ENCODE data around the gene STK32C.
"Not testable (repeated sequence)": the region's sequence is repeated elsewhere in the genome, so short reads cannot be mapped to it uniquely, and the experiment has no call there.

STK32C gene

GRCh38 chr10:132299371-132300336 is 8.1 kb downstream of the STK32C start:
- DNase-seq = no peak

- DNase-seq = no peak
Measured at GRCh38 chr10:132298038-132298881, 9.5 kb downstream of the STK32C start.

GRCh38 chr10:132297526-132297925 is 10.2 kb downstream of the STK32C start:
- peak; percentile 6 for DNase-seq

- no peak for DNase-seq
Measured at GRCh38 chr10:132296666-132297443, 10.9 kb downstream of the STK32C start.

- not testable (repeated sequence) for DNase-seq
Measured at GRCh38 chr10:132295481-132295880, 12.3 kb downstream of the STK32C start.

- peak; percentile 1 for DNase-seq
Measured at GRCh38 chr10:132294561-132295318, 13.0 kb downstream of the STK32C start.

- DNase-seq = no peak
Measured at GRCh38 chr10:132293813-132294520, 13.8 kb downstream of the STK32C start.

- no peak for DNase-seq
Measured at GRCh38 chr10:132293201-132293812, 14.4 kb downstream of the STK32C start.

DNA sequence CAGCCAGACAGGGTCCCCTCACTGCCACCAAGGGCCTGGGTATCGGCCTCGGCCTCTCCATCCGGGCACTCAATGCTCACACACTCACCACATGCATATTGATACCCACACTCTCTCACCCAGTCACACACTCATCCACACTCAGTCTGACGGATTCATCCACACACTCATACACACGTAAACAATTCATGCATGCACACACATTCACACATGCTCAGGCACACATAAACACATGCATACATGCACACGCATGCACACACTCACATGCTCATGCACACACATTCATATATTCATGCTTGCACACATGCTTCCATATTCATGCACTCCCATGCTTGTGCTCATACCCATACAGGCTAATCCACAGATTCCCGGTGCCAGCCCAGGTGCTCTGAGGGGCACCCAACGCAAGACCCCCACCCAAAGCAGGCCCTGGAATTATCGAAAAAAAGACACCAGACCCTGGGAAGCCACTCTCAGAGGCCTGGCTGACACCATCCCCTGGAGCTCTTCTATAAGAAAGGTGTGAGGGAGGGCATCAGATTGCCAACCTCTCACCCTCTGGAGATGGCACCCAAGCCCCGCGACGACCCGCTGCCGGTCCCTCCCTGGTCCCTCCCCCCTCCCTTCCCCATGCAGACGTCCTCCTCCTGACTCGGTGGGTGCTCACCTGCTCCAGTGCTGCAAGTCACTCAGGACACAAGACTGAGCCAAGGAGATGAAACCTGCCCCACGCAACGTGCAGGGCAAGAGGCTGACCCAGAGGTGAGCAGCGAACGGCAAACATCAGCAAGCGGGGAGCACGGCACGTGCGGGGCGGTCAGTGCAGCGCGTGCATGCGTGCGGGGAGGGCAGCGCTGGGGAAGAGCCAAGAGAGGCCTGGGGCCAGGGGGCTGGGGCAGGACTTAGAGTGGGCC is 15.2 kb downstream of the STK32C start:
- no peak for DNase-seq

GRCh38 chr10:132291826-132292225 is 15.9 kb downstream of the STK32C start:
- DNase-seq = no peak

- no peak for DNase-seq
Measured at GRCh38 chr10:132290631-132291030, 17.1 kb downstream of the STK32C start.

- DNase-seq = no peak
Measured at GRCh38 chr10:132289439-132289838, 18.3 kb downstream of the STK32C start.

DNA sequence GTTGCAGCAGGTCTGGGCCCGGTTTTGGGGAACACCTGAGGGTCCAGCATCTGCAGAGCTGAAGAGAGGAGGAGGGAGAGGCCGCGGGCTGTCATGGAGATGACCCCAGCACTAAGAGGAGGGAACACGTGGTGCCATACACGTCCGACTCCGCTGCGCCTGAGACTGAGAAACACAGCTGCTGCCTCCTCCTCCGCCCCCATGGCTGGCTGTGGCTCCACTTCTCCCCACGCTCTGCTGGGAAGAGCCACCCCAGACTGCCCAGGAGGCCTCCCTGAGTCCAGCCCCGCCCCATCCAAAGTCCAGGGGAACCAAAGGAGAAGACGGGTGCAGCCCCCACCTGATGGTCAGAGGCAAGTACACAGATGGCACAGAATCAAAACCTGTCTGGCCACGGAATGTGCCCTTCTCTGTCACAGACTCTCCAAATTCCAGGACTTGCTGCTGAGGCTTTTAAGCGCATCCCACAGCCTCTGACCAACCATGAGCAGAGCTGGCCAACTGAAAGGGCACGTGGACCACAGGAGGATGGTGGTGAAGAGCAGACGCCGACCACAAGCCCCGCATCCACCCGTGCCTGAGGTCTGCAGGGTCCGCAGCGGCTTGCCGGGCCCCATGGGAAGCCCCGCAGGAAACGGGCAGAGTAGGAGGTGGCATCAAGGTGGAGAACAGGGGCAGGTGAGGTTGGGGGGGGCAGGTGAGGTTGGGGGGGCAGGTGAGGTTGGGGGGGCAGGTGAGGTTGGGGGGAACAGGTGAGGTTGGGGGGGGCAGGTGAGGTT is 24.0 kb downstream of the STK32C start:
- DNase-seq = no peak

DNA sequence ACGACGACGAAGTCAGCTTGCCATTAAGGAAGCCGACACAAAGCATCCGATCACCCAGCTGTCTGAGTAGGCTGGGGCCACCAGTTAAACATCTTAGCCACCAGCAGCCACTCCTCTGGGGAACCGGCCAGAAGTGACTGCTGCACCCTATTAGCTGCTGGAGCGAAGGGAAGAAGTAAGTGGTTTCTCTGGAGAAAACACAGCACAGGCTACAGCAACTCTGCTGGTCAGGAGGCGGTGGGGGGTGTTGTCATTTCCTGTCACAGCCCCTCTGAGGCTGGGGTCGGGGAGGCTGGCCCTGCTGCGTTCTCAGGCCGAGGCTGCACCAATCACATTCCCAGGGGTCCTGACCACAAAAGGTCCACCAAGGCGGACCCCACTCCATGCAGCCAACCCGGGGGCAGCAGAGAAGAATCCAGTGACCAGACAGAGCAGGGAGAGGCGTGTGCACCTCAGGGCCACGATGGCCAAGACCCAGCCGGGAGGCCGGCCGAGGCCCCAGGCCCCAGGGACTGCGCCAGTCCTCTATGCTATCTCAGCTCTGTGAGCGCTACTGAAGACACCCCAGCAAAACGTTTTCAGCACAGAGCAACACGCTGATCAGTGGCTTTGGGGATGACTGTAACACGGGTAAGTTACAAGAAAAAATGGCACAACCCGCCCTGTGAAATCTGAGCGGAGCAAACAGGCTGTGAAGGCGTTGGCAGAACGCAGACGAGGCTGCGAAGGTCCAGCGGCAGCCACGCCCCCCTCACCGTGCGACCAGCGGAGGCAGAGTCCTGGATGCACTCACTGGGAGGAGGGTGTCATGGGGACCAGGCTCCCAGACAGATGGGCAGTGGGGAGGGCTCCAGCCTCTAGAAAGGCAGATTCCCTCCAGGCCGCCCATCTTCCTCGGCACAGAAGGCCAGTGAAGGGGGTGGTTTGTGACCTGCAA is 24.8 kb downstream of the STK32C start:
- no peak for DNase-seq

DNA sequence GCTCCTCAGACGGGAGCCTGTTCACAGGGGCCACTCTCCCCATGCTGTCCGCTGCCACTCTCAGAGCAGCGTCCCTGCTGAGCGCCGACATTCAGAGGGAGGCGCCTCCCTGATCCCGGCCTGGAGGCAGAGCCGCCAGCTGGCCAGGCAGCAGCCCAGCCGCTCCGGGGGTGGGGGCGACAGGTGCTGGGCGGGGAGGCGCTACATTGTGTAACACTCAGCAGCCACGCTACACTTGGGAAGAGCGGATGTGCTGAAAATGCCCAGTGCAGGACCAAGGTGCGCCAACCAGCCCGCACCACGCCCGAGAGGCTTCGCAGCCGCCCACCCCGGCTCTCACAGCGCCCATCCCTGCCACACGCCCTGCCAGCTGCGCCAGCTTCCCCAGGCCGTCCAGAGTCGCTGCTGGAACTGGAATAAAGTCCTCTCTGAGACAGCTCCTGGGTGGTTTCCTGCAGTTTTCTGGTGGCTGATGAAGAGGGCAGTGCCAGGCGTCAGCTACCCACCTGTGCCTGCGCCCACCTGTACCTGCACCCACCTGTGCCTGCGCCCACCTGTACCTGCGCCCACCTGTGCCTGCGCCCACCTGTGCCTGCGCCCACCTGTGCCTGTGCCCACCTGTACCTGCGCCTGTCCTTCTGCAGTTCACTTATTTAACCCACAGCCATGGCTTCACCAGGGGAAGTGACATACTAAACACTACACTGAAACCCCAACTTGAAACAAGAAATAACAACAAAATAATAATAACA is 25.7 kb downstream of the STK32C start:
- peak; percentile 22 for DNase-seq

GRCh38 chr10:132280646-132281074 is 27.1 kb downstream of the STK32C start:
- DNase-seq = no peak

Measured in NCI-H1105 (cell line).